Bone marrow (tissue), 2 donors: ENCODE results near the gene HEBP2.
"Not testable (repeated sequence)": the region's sequence is repeated elsewhere in the genome, so short reads cannot be mapped to it uniquely, and the experiment has no call there.

Experiments used
- DNase-seq, 2 donors: peaks; one replicate each; lab custom pipeline; 2025; lab: John Stamatoyannopoulos, UW

The HEBP2 gene

GRCh38 chr6:138424004-138424904, 20.2 kb downstream of the HEBP2 start:
- no peak for DNase-seq

GRCh38 chr6:138425256-138425655, 21.2 kb downstream of the HEBP2 start:
- not testable (repeated sequence) for DNase-seq

GRCh38 chr6:138426500-138427123, 22.6 kb downstream of the HEBP2 start:
- no peak for DNase-seq

GRCh38 chr6:138427701-138428100, 23.7 kb downstream of the HEBP2 start:
- no peak for DNase-seq

- no peak for DNase-seq
Measured at GRCh38 chr6:138428944-138429598, 25.0 kb downstream of the HEBP2 start.

GRCh38 chr6:138429761-138430160, 25.7 kb downstream of the HEBP2 start:
- DNase-seq, result no peak

- no peak for DNase-seq
Measured at GRCh38 chr6:138430361-138431145, 26.5 kb downstream of the HEBP2 start.

- DNase-seq, result no peak
Measured at GRCh38 chr6:138431256-138432062, 27.4 kb downstream of the HEBP2 start.

GRCh38 chr6:138432063-138432356, 28.0 kb downstream of the HEBP2 start:
- DNase-seq, result no peak

- DNase-seq, result no peak
Measured at GRCh38 chr6:138434096-138434495, 30.1 kb downstream of the HEBP2 start.

GRCh38 chr6:138434925-138435324, 30.9 kb downstream of the HEBP2 start:
- no peak for DNase-seq

- no peak for DNase-seq
Measured at GRCh38 chr6:138439546-138439945, 35.5 kb downstream of the HEBP2 start.

GRCh38 chr6:138440296-138440695, 36.3 kb downstream of the HEBP2 start:
- no peak for DNase-seq

GRCh38 chr6:138440758-138441357, 36.8 kb downstream of the HEBP2 start:
- DNase-seq, result no peak

GRCh38 chr6:138441965-138442364, 37.9 kb downstream of the HEBP2 start:
- no peak for DNase-seq

- DNase-seq, result no peak
Measured at GRCh38 chr6:138442663-138443062, 38.6 kb downstream of the HEBP2 start.

GRCh38 chr6:138443979-138444378, 40.0 kb downstream of the HEBP2 start:
- no peak for DNase-seq

- no peak for DNase-seq
Measured at GRCh38 chr6:138446821-138447220, 42.8 kb downstream of the HEBP2 start.

- no peak for DNase-seq
Measured at GRCh38 chr6:138450445-138450844, 46.4 kb downstream of the HEBP2 start.

- DNase-seq, result no peak
Measured at GRCh38 chr6:138451043-138451442, 47.0 kb downstream of the HEBP2 start.
